RWPE1 (cell line): ENCODE data around the gene ATP13A5.

Experiments
- CTCF ChIA-PET: fragments of 350-600 bp; sonication (Branson Sonifier 250); formaldehyde crosslinking; extraction: SDS; loops from one replicate; lab custom pipeline; 2021; lab: Yijun Ruan, JAX
- POLR2A ChIA-PET: fragments of 400-600 bp; formaldehyde crosslinking; extraction: SDS; loops from one replicate; lab custom pipeline; 2020; ENCODE audit warnings: antibody characterized with exemption; ENCODE audit not compliant: low non-redundant PET; lab: Yijun Ruan, JAX
- DNase-seq: peaks from one replicate; pipeline ENCODE4 v3.0.0; 2012; ENCODE audit warnings: low spot score
- H3K27ac ChIP-seq: fragments of 450-650 bp; 2 replicates; pipeline ENCODE4 v1.5.1; 2017
- CTCF ChIP-seq: fragments of 450-650 bp; conservative IDR thresholded peaks from 2 replicates; pipeline ENCODE4 v1.5.1; 2017; ENCODE audit warnings: low read depth, mild to moderate bottlenecking

Gene ATP13A5

GRCh38 chr3:193295985-193296384 lies 82.6 kb downstream of the ATP13A5 start:
- ChIA-PET CTCF (no interaction called here), POLR2A (no interaction called here)
- no peak for TF ChIP-seq CTCF
- no peak for DNase-seq
- no peak overlapping the region for H3K27ac ChIP-seq

GRCh38 chr3:193292386-193292785 lies 86.2 kb downstream of the ATP13A5 start:
- POLR2A ChIA-PET: no interaction called here
- H3K27ac ChIP-seq: no peak overlapping the region

GRCh38 chr3:193271101-193271840 lies 107.3 kb downstream of the ATP13A5 start:
- DNase-seq: no peak
- H3K27ac ChIP-seq: no peak overlapping the region
- CTCF ChIA-PET: no interaction called here
- POLR2A ChIA-PET: no interaction called here
- TF ChIP-seq CTCF: no peak

More at GRCh38 chr3:193292386-193292785, 86.2 kb downstream of the ATP13A5 start:
- CTCF ChIA-PET: no interaction called here
- no peak for TF ChIP-seq CTCF
- DNase-seq: no peak

- CTCF ChIA-PET: interaction anchor here (0.5 kb wide), 1 partner anchor 51 kb away, joined by 4 read pairs; no protein-coding TSS in a partner anchor
Measured at GRCh38 chr3:193270451-193270850, 108.1 kb downstream of the ATP13A5 start.

GRCh38 chr3:193269343-193270028 lies 109.1 kb downstream of the ATP13A5 start:
- DNase-seq: no peak
- CTCF ChIA-PET: no interaction called here
- TF ChIP-seq CTCF: no peak
- POLR2A ChIA-PET: no interaction called here
- no peak overlapping the region for H3K27ac ChIP-seq

More at GRCh38 chr3:193270451-193270850, 108.1 kb downstream of the ATP13A5 start:
- POLR2A ChIA-PET: no interaction called here
- no peak for TF ChIP-seq CTCF
- no peak for DNase-seq
- no peak overlapping the region for H3K27ac ChIP-seq

GRCh38 chr3:193262707-193263106 lies 115.8 kb downstream of the ATP13A5 start:
- TF ChIP-seq CTCF: no peak
- ChIA-PET CTCF (no interaction called here), POLR2A (no interaction called here)
- no peak overlapping the region for H3K27ac ChIP-seq
- DNase-seq: no peak
